Measurements from ENCODE around the gene GPR148.

The GPR148 gene

DNA sequence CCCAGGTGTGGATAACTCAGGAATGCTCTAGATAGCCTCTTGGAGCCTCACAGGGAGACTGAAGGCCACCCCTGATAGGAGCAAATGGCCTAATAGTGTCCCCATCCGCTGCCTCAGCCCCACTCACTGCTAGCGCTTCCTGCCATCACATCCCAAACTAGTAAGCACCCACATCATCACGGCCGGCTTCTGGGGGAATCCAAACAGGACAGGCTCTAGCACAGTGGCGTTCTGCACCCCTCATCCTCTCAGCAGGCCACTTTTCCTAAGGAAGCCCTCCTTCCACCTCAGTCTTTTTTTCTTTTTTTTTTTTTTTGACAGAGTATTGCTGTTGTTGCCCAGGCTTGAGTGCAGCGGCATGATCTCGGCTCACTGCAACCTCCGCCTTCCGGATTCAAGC, 20.2 kb downstream of the GPR148 start:
- no peak overlapping the region; the same call in 1 of the 2 replicates for H3K4me3 ChIP-seq (ENCODE audit: low read length)
- no CpG with 5 or more reads among the region's 9 CpGs for WGBS (ENCODE audit: insufficient coverage, insufficient read length)
- DNase-seq (ENCODE audit: low read depth, low spot score) = no peak
- H3K9me3 ChIP-seq (ENCODE audit: control insufficient read depth, insufficient read depth, low read length) = no peaks in the 10 kb centered on the region
- peaks cover 1% of the 10 kb centered on the region for H3K4me1 ChIP-seq (ENCODE audit: control insufficient read depth, insufficient read depth, low read length)
- H3K27ac ChIP-seq (ENCODE audit: low read length) = no peak overlapping the region
- H3K36me3 ChIP-seq (ENCODE audit: control insufficient read depth, insufficient read depth, low read length) = no peaks in the 10 kb centered on the region
- H3K27me3 ChIP-seq (ENCODE audit: control insufficient read depth, insufficient read depth, low read length) = no peaks in the 10 kb centered on the region

DNA sequence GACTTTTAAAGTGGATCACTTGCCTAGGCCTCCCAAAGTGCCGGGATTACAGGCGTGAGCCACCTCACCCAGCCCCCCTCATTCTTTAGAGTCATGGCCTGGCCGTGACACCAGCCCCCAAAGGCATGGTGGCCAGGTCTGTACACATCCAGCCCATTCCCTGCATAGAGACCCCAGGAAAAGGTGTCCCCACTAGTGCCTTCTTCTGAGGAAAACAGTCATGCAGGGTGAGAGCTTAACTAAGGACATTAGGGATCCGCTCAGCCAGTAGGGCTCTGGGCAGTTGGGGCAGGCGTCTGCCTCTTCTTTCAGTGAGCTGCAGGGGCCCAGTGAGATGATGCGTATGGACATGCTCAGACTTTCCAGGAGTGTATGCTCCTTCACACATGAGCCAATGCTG, 20.8 kb downstream of the GPR148 start:
- H3K4me1 ChIP-seq (ENCODE audit: control insufficient read depth, insufficient read depth, low read length) = no peaks in the 10 kb centered on the region
- H3K9me3 ChIP-seq (ENCODE audit: control insufficient read depth, insufficient read depth, low read length) = no peaks in the 10 kb centered on the region
- WGBS (ENCODE audit: insufficient coverage, insufficient read length) = no CpG with 5 or more reads among the region's 6 CpGs
- H3K27me3 ChIP-seq (ENCODE audit: control insufficient read depth, insufficient read depth, low read length) = no peaks in the 10 kb centered on the region; the same call in 1 of the 2 replicates
- no peak for DNase-seq (ENCODE audit: low read depth, low spot score)
- no peak overlapping the region for H3K27ac ChIP-seq (ENCODE audit: low read length)
- no peaks in the 10 kb centered on the region for H3K36me3 ChIP-seq (ENCODE audit: control insufficient read depth, insufficient read depth, low read length)
- H3K4me3 ChIP-seq (ENCODE audit: low read length) = no peak overlapping the region

GRCh38 chr2:130754811-130755210, 25.9 kb downstream of the GPR148 start:
- H3K27ac ChIP-seq (ENCODE audit: low read length) = no peak overlapping the region
- H3K27me3 ChIP-seq (ENCODE audit: control insufficient read depth, insufficient read depth, low read length) = peaks cover 7% of the 10 kb centered on the region; the same call in 1 of the 2 replicates
- no peak for DNase-seq (ENCODE audit: low read depth, low spot score)
- WGBS (ENCODE audit: insufficient coverage, insufficient read length) = no CpG with 5 or more reads among the region's 8 CpGs
- H3K9me3 ChIP-seq (ENCODE audit: control insufficient read depth, insufficient read depth, low read length) = no peaks in the 10 kb centered on the region
- no peaks in the 10 kb centered on the region for H3K36me3 ChIP-seq (ENCODE audit: control insufficient read depth, insufficient read depth, low read length)
- H3K4me1 ChIP-seq (ENCODE audit: control insufficient read depth, insufficient read depth, low read length) = peaks cover 2% of the 10 kb centered on the region; the same call in 1 of the 2 replicates
- H3K4me3 ChIP-seq (ENCODE audit: low read length) = peak overlapping the region; percentile 80; the same call in 1 of the 2 replicates

GRCh38 chr2:130755256-130756052, 26.6 kb downstream of the GPR148 start, which contains the start of gene AMER3:
TSS of gene AMER3 (plus strand) at chr2:130755540. CDS start at chr2:130762073, 6,533 bp downstream.
- DNase-seq (ENCODE audit: low read depth, low spot score) = no peak
- H3K27ac ChIP-seq (ENCODE audit: low read length) = no peak within 1 kb of the TSS
- peaks cover 2% of the 10 kb centered on the region; the same call in 1 of the 2 replicates for H3K4me1 ChIP-seq (ENCODE audit: control insufficient read depth, insufficient read depth, low read length)
- H3K27me3 ChIP-seq (ENCODE audit: control insufficient read depth, insufficient read depth, low read length) = peaks cover 7% of the 10 kb centered on the region; the same call in 1 of the 2 replicates
- H3K4me3 ChIP-seq (ENCODE audit: low read length) = peak within 1 kb of the TSS; percentile 80
- WGBS (ENCODE audit: insufficient coverage, insufficient read length) = no CpG with 5 or more reads among the region's 43 CpGs
- H3K9me3 ChIP-seq (ENCODE audit: control insufficient read depth, insufficient read depth, low read length) = no peaks in the 10 kb centered on the region
- H3K36me3 ChIP-seq (ENCODE audit: control insufficient read depth, insufficient read depth, low read length) = no peaks in the 10 kb centered on the region

DNA sequence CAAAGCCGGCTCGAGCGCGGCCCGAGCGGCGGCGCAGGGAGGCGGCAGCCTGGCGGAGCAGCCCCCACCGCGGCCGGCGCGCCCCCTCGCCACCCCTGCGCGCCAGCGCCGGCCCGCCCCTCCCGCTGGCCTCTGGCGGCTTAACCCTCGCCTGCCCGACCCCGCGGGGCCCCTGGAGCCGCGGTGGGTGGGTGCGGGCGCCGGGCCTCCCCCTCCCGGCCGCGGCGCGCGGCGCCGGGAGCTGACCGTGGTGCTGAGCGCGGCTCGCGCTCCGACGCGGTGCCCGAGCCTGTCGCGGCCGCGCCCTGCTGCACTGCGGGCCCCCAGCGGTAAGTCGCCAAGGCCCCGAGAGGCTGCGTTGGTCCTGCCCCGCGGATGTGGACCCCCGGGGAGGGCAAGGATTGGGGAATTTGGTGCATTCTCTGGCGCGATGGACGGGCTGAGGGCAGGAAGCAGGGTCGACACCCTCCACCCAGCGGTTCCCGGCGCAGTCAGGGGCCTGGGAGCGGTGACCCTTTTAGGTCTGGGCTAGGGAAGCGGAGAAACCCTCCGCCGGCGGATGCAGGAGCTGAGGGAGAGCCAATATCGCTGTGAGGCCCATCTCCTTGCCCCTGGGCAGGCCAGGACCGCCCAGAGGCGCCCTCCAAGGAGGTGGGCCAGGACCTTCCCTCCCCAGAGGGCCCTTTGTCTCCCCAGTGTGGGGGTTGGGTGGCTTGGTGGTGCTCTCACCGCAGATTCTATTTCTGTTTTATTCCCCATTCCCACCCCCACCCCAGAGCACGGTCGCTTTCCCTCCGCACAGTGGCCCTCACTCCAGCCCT, 27.4 kb downstream of the GPR148 start:
- Histone ChIP-seq H3K9me3 (ENCODE audit: control insufficient read depth, insufficient read depth, low read length) (no peaks in the 10 kb centered on the region), H3K27me3 (ENCODE audit: control insufficient read depth, insufficient read depth, low read length) (peaks cover 7% of the 10 kb centered on the region; the same call in 1 of the 2 replicates), H3K4me3 (ENCODE audit: low read length) (peak overlapping the region; percentile 80), H3K36me3 (ENCODE audit: control insufficient read depth, insufficient read depth, low read length) (no peaks in the 10 kb centered on the region), H3K27ac (ENCODE audit: low read length) (no peak overlapping the region), H3K4me1 (ENCODE audit: control insufficient read depth, insufficient read depth, low read length) (peaks cover 2% of the 10 kb centered on the region; the same call in 1 of the 2 replicates)
- DNase-seq (ENCODE audit: low read depth, low spot score) = no peak
- WGBS (ENCODE audit: insufficient coverage, insufficient read length) = no CpG with 5 or more reads among the region's 80 CpGs

DNA sequence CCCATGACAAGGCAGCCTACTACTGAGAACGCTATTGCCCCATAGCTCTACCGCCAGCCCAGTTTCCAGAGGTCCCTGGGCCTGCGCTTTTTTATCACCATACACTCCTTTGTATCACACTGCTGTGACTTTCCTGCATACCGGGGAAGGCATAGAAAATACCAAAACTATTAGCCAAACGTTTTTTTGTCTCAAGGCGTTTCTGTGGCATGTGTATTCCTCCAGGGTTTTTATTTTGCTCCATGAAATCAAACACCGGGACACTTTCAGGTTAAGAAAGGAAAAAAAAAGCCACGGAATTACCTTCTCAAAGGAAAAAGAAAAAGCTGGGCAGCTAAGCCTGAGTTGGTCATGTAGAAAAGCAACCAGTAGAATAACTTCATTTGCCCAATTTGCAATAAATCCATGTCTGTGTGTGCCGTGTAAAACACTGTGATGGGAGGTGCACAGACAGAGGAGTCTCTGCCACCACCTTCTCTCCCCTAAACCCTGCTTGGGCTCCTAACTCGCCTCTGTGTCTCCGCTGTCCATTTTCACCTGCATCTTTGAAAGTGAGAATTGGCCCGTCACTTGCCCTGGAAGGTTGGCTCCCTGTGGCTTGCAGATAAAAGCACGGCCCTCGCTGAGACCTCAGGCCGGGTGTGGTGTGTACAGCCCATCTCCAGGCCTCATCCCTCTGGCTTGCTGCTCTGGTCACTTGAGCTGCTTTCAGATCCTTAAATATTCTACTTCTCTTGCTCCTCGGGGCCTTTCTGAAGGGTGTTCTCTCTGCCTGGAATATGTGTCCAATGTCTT, 28.2 kb downstream of the GPR148 start:
- H3K27me3 ChIP-seq (ENCODE audit: control insufficient read depth, insufficient read depth, low read length) = peaks cover 7% of the 10 kb centered on the region; the same call in 1 of the 2 replicates
- H3K9me3 ChIP-seq (ENCODE audit: control insufficient read depth, insufficient read depth, low read length) = no peaks in the 10 kb centered on the region

GRCh38 chr2:130759906-130760753, 31.3 kb downstream of the GPR148 start:
- Histone ChIP-seq H3K9me3 (ENCODE audit: control insufficient read depth, insufficient read depth, low read length) (no peaks in the 10 kb centered on the region), H3K27me3 (ENCODE audit: control insufficient read depth, insufficient read depth, low read length) (peaks cover 2% of the 10 kb centered on the region; the same call in 1 of the 2 replicates), H3K4me1 (ENCODE audit: control insufficient read depth, insufficient read depth, low read length) (no peaks in the 10 kb centered on the region; the same call in 1 of the 2 replicates), H3K4me3 (ENCODE audit: low read length) (no peak overlapping the region), H3K27ac (ENCODE audit: low read length) (no peak overlapping the region), H3K36me3 (ENCODE audit: control insufficient read depth, insufficient read depth, low read length) (no peaks in the 10 kb centered on the region)
- whole genome bisulfite sequencing (ENCODE audit: insufficient coverage, insufficient read length) = no CpG with 5 or more reads among the region's 10 CpGs
- no peak for DNase-seq (ENCODE audit: low read depth, low spot score)

More for the DNA sequence above, 28.2 kb downstream of the GPR148 start:
- Histone ChIP-seq H3K4me3 (ENCODE audit: low read length) (no peak overlapping the region; the same call in 1 of the 2 replicates), H3K36me3 (ENCODE audit: control insufficient read depth, insufficient read depth, low read length) (no peaks in the 10 kb centered on the region), H3K4me1 (ENCODE audit: control insufficient read depth, insufficient read depth, low read length) (peaks cover 2% of the 10 kb centered on the region; the same call in 1 of the 2 replicates), H3K27ac (ENCODE audit: low read length) (no peak overlapping the region)
- no peak for DNase-seq (ENCODE audit: low read depth, low spot score)
- WGBS (ENCODE audit: insufficient coverage, insufficient read length) = no CpG with 5 or more reads among the region's 16 CpGs

DNA sequence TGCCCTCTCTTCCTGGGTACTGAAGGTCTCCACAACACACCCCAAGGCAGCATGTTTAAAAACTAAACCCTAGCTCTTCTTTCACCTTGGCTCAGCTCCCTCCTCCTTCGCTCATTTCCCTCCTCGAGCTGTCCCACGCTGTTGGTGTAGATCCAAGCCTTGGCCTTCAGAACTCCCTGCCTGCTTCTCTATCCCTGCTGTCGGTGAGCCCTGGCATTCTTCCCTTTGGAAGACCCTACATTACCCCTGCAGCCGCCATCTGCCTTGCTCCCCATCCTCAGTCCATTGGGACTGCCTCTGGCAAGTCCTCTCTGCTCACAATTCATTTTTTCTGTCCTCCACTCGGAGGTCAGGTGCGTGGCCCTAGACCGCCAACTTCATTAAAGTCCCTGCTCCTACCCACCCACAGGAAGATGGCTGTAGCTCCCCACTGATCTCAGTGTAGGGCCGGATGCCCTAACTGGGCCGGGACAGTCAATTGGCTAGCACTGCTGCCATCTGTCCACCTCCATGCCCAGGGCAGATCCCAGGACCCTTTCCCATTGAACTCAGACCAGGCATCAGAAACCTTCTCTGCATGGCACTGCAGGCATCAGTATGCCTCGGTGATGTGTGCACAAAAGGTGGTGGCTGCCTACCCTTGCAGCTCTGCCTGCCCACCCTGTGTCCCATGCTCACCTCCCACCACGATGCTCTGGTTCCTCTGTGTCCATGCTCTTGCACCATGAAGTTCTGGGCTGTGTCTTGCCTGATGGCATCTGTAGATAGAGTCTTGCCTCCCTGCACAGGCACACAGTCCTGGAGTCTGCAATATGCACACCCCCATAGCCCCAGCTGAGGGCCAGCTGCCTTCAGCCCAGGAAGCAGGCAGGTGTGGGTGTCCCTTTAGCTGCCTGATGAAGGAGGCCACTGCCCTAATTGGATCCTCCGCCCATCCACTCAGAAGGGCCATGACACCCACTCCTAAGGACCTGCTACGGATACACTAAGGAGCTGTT, 32.2 kb downstream of the GPR148 start:
- no peak overlapping the region for H3K4me3 ChIP-seq (ENCODE audit: low read length)
- no peaks in the 10 kb centered on the region for H3K36me3 ChIP-seq (ENCODE audit: control insufficient read depth, insufficient read depth, low read length)
- H3K27ac ChIP-seq (ENCODE audit: low read length) = no peak overlapping the region
- peaks cover 2% of the 10 kb centered on the region; the same call in 1 of the 2 replicates for H3K27me3 ChIP-seq (ENCODE audit: control insufficient read depth, insufficient read depth, low read length)
- no peak for DNase-seq (ENCODE audit: low read depth, low spot score)
- no peaks in the 10 kb centered on the region for H3K4me1 ChIP-seq (ENCODE audit: control insufficient read depth, insufficient read depth, low read length)
- no peaks in the 10 kb centered on the region for H3K9me3 ChIP-seq (ENCODE audit: control insufficient read depth, insufficient read depth, low read length)
- no CpG with 5 or more reads among the region's 14 CpGs for WGBS (ENCODE audit: insufficient coverage, insufficient read length)

All from iPS DF 6.9 (cell line).